ENCODE measurements around the gene S100A1.

The S100A1 gene

DNA sequence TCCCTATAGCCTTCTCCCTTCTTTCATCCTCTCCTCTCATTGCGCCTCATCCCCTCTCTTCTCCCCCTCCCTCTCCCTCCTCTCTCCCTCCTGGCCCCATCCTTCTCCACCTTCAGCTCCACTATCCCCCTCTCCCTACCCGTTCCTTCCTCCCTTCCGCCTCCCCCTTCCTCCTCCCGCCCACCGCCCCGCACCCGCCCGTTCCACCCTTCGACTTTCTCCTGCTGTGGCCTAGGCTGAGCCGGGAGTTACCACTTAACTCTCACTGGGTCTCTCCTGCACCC is 51.8 kb downstream of the S100A1 start:
- FAIRE-seq (no peak), DNase-seq (ENCODE audit: low spot score) (no peak)
